NCI-H1930 (cell line): ENCODE data around the gene AFF3.

Source experiments
- DNase-seq, 2 experiments: peaks; one replicate each; lab custom pipeline; 2025; lab: John Stamatoyannopoulos, UW

AFF3 gene

GRCh38 chr2:100041946-100042345, 100.4 kb downstream of the AFF3 start:
- no peak for DNase-seq

- DNase-seq: no peak
Measured at GRCh38 chr2:100041385-100041784, 101.0 kb downstream of the AFF3 start.

GRCh38 chr2:100040906-100041305, 101.5 kb downstream of the AFF3 start:
- no peak for DNase-seq

- no peak for DNase-seq
Measured at GRCh38 chr2:100039291-100039980, 103.0 kb downstream of the AFF3 start.

GRCh38 chr2:100038011-100038410, 104.4 kb downstream of the AFF3 start:
- no peak for DNase-seq

- DNase-seq: no peak
Measured at GRCh38 chr2:100036793-100037192, 105.6 kb downstream of the AFF3 start.

GRCh38 chr2:100036026-100036425, 106.4 kb downstream of the AFF3 start:
- DNase-seq: no peak

- DNase-seq: no peak
Measured at GRCh38 chr2:100034431-100034830, 108.0 kb downstream of the AFF3 start.

- no peak for DNase-seq
Measured at GRCh38 chr2:100033976-100034375, 108.4 kb downstream of the AFF3 start.

GRCh38 chr2:100031604-100032003, 110.8 kb downstream of the AFF3 start:
- no peak for DNase-seq

- no peak for DNase-seq
Measured at GRCh38 chr2:100029460-100029859, 112.9 kb downstream of the AFF3 start.

- DNase-seq: no peak
Measured at GRCh38 chr2:100021791-100022340, 120.5 kb downstream of the AFF3 start.

GRCh38 chr2:100019499-100019898, 122.9 kb downstream of the AFF3 start:
- DNase-seq: no peak

- no peak for DNase-seq
Measured at GRCh38 chr2:100018341-100019193, 123.8 kb downstream of the AFF3 start.

GRCh38 chr2:100017633-100018032, 124.8 kb downstream of the AFF3 start:
- DNase-seq: no peak

GRCh38 chr2:100016756-100017155, 125.6 kb downstream of the AFF3 start:
- no peak for DNase-seq

GRCh38 chr2:100015849-100016248, 126.5 kb downstream of the AFF3 start:
- no peak for DNase-seq

GRCh38 chr2:100013892-100014677, 128.3 kb downstream of the AFF3 start:
- DNase-seq: peak in 1 of 2 experiments; percentile 86

- no peak for DNase-seq
Measured at GRCh38 chr2:100012561-100012960, 129.8 kb downstream of the AFF3 start.

- DNase-seq: no peak
Measured at GRCh38 chr2:100011272-100011731, 131.1 kb downstream of the AFF3 start.

- DNase-seq: no peak
Measured at GRCh38 chr2:100010606-100011005, 131.8 kb downstream of the AFF3 start.

GRCh38 chr2:100009743-100010142, 132.6 kb downstream of the AFF3 start:
- no peak for DNase-seq
